HepG2 (cell line): ENCODE measurements around the gene SELENOT. TPM values are rescaled to one million over a fixed set of nuclear protein-coding genes. Genes with fewer than 3 reads are reported as not detected.

Source experiments
- ATF6 ChIP-seq: sonication (generic); formaldehyde crosslinking; conservative IDR thresholded peaks from 2 replicates; pipeline ENCODE4 v1.4.0; 2020; ENCODE audit warnings: missing genetic modification reagents
- E2F1 ChIP-seq: sonication (generic); formaldehyde crosslinking; IDR thresholded peaks from 2 replicates; pipeline ENCODE4 v1.5.0; 2020; ENCODE audit warnings: missing genetic modification reagents
- GABPB1 ChIP-seq: IDR thresholded peaks from 2 replicates; pipeline ENCODE4 v1.6.1; 2016; ENCODE audit warnings: mild to moderate bottlenecking, missing genetic modification reagents, moderate library complexity, missing compliant biosample characterization
- NAIF1 ChIP-seq: sonication (generic); formaldehyde crosslinking; IDR thresholded peaks from 2 replicates; pipeline ENCODE4 v1.5.0; 2020; ENCODE audit warnings: mild to moderate bottlenecking, missing genetic modification reagents, borderline replicate concordance
- PAWR ChIP-seq: sonication (generic); formaldehyde crosslinking; IDR thresholded peaks from 2 replicates; pipeline ENCODE4 v1.4.0; 2020; ENCODE audit warnings: missing genetic modification reagents, mild to moderate bottlenecking, borderline replicate concordance
- SP140L ChIP-seq: sonication (generic); formaldehyde crosslinking; IDR thresholded peaks from 2 replicates; pipeline ENCODE4 v1.4.0; 2020; ENCODE audit warnings: missing genetic modification reagents, borderline replicate concordance
- TRIM24 ChIP-seq: sonication (generic); formaldehyde crosslinking; IDR thresholded peaks from 2 replicates; pipeline ENCODE4 v1.8.0; 2022; ENCODE audit warnings: mild to moderate bottlenecking, missing genetic modification reagents
- ZBTB10 ChIP-seq: sonication (generic); formaldehyde crosslinking; IDR thresholded peaks from 2 replicates; pipeline ENCODE4 v1.4.0; 2020; ENCODE audit warnings: missing genetic modification reagents, borderline replicate concordance
- ZBTB39 ChIP-seq: sonication (generic); formaldehyde crosslinking; IDR thresholded peaks from 2 replicates; pipeline ENCODE4 v1.5.0; 2020; ENCODE audit warnings: missing genetic modification reagents
- ZNF235 ChIP-seq: sonication (generic); formaldehyde crosslinking; IDR thresholded peaks from 2 replicates; pipeline ENCODE4 v1.8.1; 2023; ENCODE audit warnings: mild to moderate bottlenecking, missing genetic modification reagents, borderline replicate concordance
- ZNF280D ChIP-seq: sonication (generic); formaldehyde crosslinking; IDR thresholded peaks from 2 replicates; pipeline ENCODE4 v1.5.1; 2020; ENCODE audit warnings: mild to moderate bottlenecking, missing genetic modification reagents
- ZNF431 ChIP-seq: sonication (generic); formaldehyde crosslinking; IDR thresholded peaks from 2 replicates; pipeline ENCODE4 v1.9.0; 2022; ENCODE audit warnings: missing genetic modification reagents, low read depth, mild to moderate bottlenecking, borderline replicate concordance
- ZNF569 ChIP-seq: sonication (generic); formaldehyde crosslinking; IDR thresholded peaks from 2 replicates; pipeline ENCODE4 v1.5.0; 2020; ENCODE audit warnings: mild to moderate bottlenecking, missing genetic modification reagents, moderate library complexity, borderline replicate concordance
- ZNF570 ChIP-seq: sonication (generic); formaldehyde crosslinking; IDR thresholded peaks from 2 replicates; pipeline ENCODE4 v1.4.0; 2020; ENCODE audit warnings: mild to moderate bottlenecking, missing genetic modification reagents, borderline replicate concordance
- ZNF577 ChIP-seq: sonication (generic); formaldehyde crosslinking; IDR thresholded peaks from 2 replicates; pipeline ENCODE4 v1.4.0; 2020; ENCODE audit warnings: mild to moderate bottlenecking, low read depth, missing genetic modification reagents, borderline replicate concordance
- ZSCAN12 ChIP-seq: sonication (generic); formaldehyde crosslinking; IDR thresholded peaks from 2 replicates; pipeline ENCODE4 v1.9.0; 2021; ENCODE audit warnings: mild to moderate bottlenecking, missing genetic modification reagents
- polyA plus RNA-seq, 8 experiments: library from polyadenylated mRNA; depleted of rRNA in 3 of 8; stranded (reverse) in 7 of 8; unstranded in 1 of 8; fragments of >200 nt; fragmentation: Illumina TruSeq in 4 of 8; extraction: Trizol in 4 of 8; gene quantifications; 2 replicates each; pipeline versions ENCODE4 v1.2.1 to v1.2.3, GENCODE V29; 2011 to 2016; ENCODE audit warnings: low read depth in 4 of 8, missing spikeins in 1 of 8, mixed read lengths in 1 of 8; ENCODE audit not compliant: insufficient read depth in 1 of 8
- total RNA-seq, 5 experiments: library from RNA; depleted of rRNA; stranded (reverse); fragments of >200 nt; fragmentation: Illumina TruSeq; extraction: Trizol; gene quantifications; 2 replicates each; pipeline ENCODE4 v1.2.3, GENCODE V29; 2016; ENCODE audit warnings: low read depth in 1 of 5

Gene SELENOT
- total and polyA plus RNA-seq, 2 of the 13 experiments (the other 11 are each of a cell fraction or from before 2014, with no cell fraction given), result 122 to 273 TPM

- peak; percentile 78; the same call in 1 of the 2 replicates for TF ChIP-seq GABPB1
- 0 out of 2 replicates have a peak, but pooled peaks have one; percentile 38 for TF ChIP-seq E2F1 (CRISPR knock-in tag)
- TF ChIP-seq ATF6 (CRISPR knock-in tag), result no peak
- 0 out of 2 replicates have a peak, but pooled peaks have one; percentile 68 for TF ChIP-seq ZSCAN12 (CRISPR knock-in tag)
- no peak for TF ChIP-seq ZNF570 (CRISPR knock-in tag)
- no peak for TF ChIP-seq ZBTB10 (CRISPR knock-in tag)
- peak; percentile 87 for TF ChIP-seq ZNF431
- TF ChIP-seq PAWR (CRISPR knock-in tag), result no peak
- TF ChIP-seq TRIM24 (CRISPR knock-in tag), result no peak
- TF ChIP-seq ZNF235 (CRISPR knock-in tag), result no peak; the same call in 1 of the 2 replicates
- peak; percentile 27; the same call in 1 of the 2 replicates for TF ChIP-seq ZBTB39 (CRISPR knock-in tag)
- TF ChIP-seq ZNF577 (CRISPR knock-in tag), result 0 out of 2 replicates have a peak, but pooled peaks have one; percentile 63
- peak; percentile 77 for TF ChIP-seq ZNF280D
- peak; percentile 88 for TF ChIP-seq NAIF1 (CRISPR knock-in tag)
- TF ChIP-seq SP140L, result no peak
- no peak for TF ChIP-seq ZNF569 (CRISPR knock-in tag)
These were observed at the start of gene SELENOT (continued) for GRCh38 chr3:150603153-150603979.
